ENCODE data around the gene HDAC4.

HDAC4 gene

DNA sequence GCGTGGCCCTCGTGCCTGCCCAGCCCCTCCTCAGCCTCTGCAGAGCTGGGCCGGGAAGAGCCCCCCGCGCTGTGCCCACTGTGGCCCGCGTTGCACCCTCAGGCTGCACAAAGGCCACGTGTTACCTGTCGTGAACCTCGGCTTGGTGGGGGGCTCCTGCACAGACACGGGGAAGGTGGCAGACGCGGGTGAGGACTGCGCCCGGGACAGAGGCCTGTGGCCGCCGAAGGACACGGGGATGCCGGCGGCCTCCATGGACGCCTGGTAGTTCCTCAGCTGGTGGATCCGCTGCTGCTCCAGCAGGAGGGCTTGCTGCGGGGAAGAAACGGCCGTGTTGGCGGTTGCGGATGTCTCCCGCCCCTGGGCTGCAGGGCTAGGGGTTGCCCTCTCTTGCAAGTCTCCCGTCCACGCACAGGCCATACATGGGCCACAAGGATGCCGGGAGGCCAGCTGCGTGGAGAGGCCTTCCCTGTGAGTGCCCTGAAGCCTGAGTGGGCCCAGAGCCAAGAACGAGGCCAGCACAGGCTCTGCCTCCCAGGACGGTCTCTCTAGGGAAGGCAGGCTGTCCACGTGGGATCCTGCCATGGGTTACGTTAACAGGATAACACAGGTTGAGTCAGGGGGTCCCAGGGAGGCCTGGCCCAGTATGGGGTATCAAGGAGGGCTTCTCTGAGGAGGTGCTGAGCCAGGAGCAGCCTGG lies 289.3 kb downstream of the HDAC4 start:
- WGBS, 2 experiments: 95 to 96% methylated on average over 36 of the region's 36 CpGs
- peaks cover 2% of the 10 kb centered on the region for H3K36me3 ChIP-seq (ENCODE audit: control insufficient read depth, insufficient read depth, low read length)
- H3K4me3 ChIP-seq (ENCODE audit: insufficient read depth, low read depth, low read length): no peak overlapping the region
- H3K27ac ChIP-seq (ENCODE audit: insufficient read depth, low read depth, low read length, poor library complexity, severe bottlenecking): no peak overlapping the region
- H3K4me1 ChIP-seq (ENCODE audit: control insufficient read depth, insufficient read depth, low read length): no peaks in the 10 kb centered on the region
- no peaks in the 10 kb centered on the region for H3K9me3 ChIP-seq (ENCODE audit: control insufficient read depth, low read length)
- H3K27me3 ChIP-seq (ENCODE audit: control insufficient read depth, insufficient read depth, low read length, poor library complexity, severe bottlenecking): no peaks in the 10 kb centered on the region

DNA sequence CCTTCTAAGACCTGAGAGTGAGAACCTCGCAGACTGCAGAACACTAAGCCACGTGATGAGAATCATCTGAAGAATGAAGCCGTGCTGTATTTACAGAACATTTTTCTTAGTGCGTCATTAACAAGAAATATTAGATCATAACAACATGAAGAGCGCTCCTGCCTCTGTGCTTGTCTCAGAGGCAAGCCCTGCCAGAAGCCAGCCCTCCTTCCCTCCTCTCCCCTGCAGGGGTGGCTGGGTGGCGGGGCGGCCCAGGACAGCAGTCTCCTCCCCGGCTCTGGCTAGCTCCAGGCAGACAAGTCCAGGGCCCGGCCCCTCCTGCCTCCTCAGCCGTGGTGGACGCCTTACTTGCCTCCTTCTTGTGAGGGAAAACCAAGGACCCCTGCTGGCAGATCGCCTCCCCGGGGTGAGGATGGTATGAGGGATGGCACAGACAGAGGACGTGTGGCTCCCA lies 290.2 kb downstream of the HDAC4 start:
- Histone ChIP-seq H3K36me3 (ENCODE audit: control insufficient read depth, insufficient read depth, low read length) (peaks cover 4% of the 10 kb centered on the region), H3K4me1 (ENCODE audit: control insufficient read depth, insufficient read depth, low read length) (no peaks in the 10 kb centered on the region), H3K27ac (ENCODE audit: insufficient read depth, low read depth, low read length, poor library complexity, severe bottlenecking) (no peak overlapping the region), H3K27me3 (ENCODE audit: control insufficient read depth, insufficient read depth, low read length, poor library complexity, severe bottlenecking) (no peaks in the 10 kb centered on the region), H3K9me3 (ENCODE audit: control insufficient read depth, low read length) (no peaks in the 10 kb centered on the region), H3K4me3 (ENCODE audit: insufficient read depth, low read depth, low read length) (no peak overlapping the region)
- 81 to 83% methylated on average over 14 of the region's 14 CpGs for WGBS, 2 experiments

DNA sequence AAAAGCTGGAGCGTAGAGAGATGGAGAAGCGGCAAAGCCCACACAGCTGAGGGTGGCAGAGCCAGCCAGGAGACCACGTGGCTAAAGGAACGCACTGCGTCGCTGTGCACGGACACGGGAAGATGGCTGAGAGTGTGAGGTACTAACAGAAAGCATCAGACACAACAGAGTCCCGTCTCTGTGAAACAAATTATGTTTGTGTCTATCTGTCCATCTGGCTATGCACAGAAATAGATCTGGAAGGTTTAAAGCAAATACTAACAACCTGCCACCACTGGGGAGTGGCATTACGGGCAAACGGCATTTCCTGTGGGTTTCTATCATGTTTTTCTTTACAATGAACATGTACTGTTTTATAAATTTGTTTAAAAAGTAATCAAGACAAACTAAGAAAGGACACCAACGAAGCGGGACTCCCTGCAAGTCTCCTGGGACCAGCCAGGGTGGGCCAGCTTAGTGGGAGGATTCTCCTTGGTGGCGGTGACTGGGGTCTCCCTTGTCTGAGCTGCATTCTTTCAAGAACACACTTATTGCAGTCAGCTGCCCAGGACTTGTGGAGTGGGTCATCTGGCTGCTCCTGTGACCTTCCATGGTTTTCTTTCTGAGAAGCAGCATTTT lies 290.8 kb downstream of the HDAC4 start:
- WGBS, 2 experiments: 96% methylated on average over 13 to 14 of the region's 14 CpGs
- Histone ChIP-seq H3K9me3 (ENCODE audit: control insufficient read depth, low read length) (no peaks in the 10 kb centered on the region), H3K27ac (ENCODE audit: insufficient read depth, low read depth, low read length, poor library complexity, severe bottlenecking) (no peak overlapping the region), H3K36me3 (ENCODE audit: control insufficient read depth, insufficient read depth, low read length) (peaks cover 10% of the 10 kb centered on the region), H3K4me1 (ENCODE audit: control insufficient read depth, insufficient read depth, low read length) (no peaks in the 10 kb centered on the region), H3K4me3 (ENCODE audit: insufficient read depth, low read depth, low read length) (no peak overlapping the region), H3K27me3 (ENCODE audit: control insufficient read depth, insufficient read depth, low read length, poor library complexity, severe bottlenecking) (no peaks in the 10 kb centered on the region)

DNA sequence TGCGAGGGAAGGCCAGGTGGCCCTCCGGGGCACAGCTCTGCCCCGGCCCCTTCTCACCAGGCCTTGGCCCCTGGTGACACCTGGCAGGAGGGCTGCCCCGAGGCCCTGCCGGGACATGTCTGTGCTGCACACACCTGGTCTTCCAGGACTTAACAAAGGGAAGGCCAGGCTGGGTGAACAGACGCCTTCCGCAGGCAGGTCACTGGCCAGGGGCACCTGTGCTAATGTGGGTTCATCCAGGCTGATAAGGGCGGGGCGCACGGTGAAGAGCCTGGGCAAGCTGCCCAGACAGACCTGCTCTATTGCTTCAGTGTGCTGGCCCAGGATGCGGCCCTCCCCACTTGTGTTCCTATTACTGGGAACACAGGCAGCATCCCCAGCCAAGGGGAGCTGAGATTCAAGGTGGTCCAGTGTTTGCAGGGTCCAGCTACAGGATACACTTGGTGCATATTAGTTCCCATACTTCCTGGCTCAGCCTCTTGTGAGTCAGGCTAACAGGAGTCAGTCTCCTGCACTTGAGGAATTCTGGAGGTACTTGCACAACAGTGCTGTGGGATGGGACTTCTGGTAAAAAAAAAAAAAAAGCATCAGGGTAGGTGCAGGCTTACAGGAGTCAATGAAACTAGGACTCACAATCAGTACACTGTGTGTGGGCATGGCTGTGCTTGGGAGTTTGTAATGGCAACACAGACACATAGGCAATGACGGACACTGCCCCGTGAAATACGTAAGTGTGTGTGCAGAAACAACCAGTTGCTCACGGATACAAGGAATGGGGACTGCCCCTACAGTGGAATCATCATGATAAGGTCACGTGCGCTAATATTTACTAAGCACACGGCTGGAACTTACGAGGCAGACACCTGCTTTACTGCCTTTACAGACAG lies 291.5 kb downstream of the HDAC4 start:
- H3K27me3 ChIP-seq (ENCODE audit: control insufficient read depth, insufficient read depth, low read length, poor library complexity, severe bottlenecking): no peaks in the 10 kb centered on the region
- H3K27ac ChIP-seq (ENCODE audit: insufficient read depth, low read depth, low read length, poor library complexity, severe bottlenecking): no peak overlapping the region
- no peaks in the 10 kb centered on the region for H3K4me1 ChIP-seq (ENCODE audit: control insufficient read depth, insufficient read depth, low read length)
- WGBS, 2 experiments: 93% methylated on average over 19 of the region's 19 CpGs
- no peak overlapping the region for H3K4me3 ChIP-seq (ENCODE audit: insufficient read depth, low read depth, low read length)
- H3K36me3 ChIP-seq (ENCODE audit: control insufficient read depth, insufficient read depth, low read length): peaks cover 11% of the 10 kb centered on the region
- H3K9me3 ChIP-seq (ENCODE audit: control insufficient read depth, low read length): no peaks in the 10 kb centered on the region

DNA sequence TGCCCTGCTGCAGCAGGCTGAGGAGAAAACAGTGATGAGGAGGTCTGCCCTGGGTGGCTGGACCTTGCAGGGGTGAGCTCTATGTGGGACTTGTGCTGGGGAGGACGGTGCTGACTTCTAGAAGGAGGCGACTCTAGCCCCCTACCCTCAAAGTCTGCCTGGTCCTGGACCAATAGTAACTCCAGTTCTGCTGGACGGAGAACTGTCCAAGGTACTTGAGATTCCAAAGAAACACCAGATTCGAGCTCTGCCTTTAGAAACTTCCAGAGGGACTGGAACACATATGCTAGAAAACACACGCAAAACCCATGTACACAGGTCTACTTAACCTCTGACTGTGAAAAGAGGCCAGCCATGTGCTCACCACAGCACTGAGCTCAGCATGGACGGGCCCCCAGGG lies 292.4 kb downstream of the HDAC4 start:
- no peaks in the 10 kb centered on the region for H3K27me3 ChIP-seq (ENCODE audit: control insufficient read depth, insufficient read depth, low read length, poor library complexity, severe bottlenecking)
- H3K27ac ChIP-seq (ENCODE audit: insufficient read depth, low read depth, low read length, poor library complexity, severe bottlenecking): no peak overlapping the region
- no peak overlapping the region for H3K4me3 ChIP-seq (ENCODE audit: insufficient read depth, low read depth, low read length)
- no peaks in the 10 kb centered on the region for H3K4me1 ChIP-seq (ENCODE audit: control insufficient read depth, insufficient read depth, low read length)
- WGBS, 2 experiments: 78% methylated on average over 6 of the region's 6 CpGs
- H3K36me3 ChIP-seq (ENCODE audit: control insufficient read depth, insufficient read depth, low read length): peaks cover 11% of the 10 kb centered on the region
- no peaks in the 10 kb centered on the region for H3K9me3 ChIP-seq (ENCODE audit: control insufficient read depth, low read length)

DNA sequence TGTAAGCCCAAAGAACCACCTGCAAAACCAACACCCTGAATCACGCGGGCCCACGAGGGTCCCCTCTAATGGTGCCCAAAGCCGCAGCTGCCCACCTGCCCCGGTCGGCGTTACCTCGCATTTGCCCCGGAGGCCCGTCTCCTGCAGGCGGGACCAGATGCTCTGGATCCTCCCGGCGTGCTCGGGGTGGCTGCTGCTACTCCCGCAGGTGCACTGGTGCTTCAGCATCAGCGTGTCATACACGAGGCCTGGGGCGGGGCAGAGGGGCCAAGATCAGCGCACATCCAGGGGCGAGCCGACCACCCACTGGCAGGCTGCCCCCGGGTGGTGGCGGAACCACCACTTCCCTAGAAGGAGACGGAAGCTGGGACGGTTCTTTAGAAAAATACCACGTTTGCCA lies 292.9 kb downstream of the HDAC4 start:
- H3K27ac ChIP-seq (ENCODE audit: insufficient read depth, low read depth, low read length, poor library complexity, severe bottlenecking): no peak overlapping the region
- WGBS, 2 experiments: 95% methylated on average over 26 of the region's 26 CpGs
- no peaks in the 10 kb centered on the region for H3K27me3 ChIP-seq (ENCODE audit: control insufficient read depth, insufficient read depth, low read length, poor library complexity, severe bottlenecking)
- H3K36me3 ChIP-seq (ENCODE audit: control insufficient read depth, insufficient read depth, low read length): peaks cover 11% of the 10 kb centered on the region
- H3K9me3 ChIP-seq (ENCODE audit: control insufficient read depth, low read length): no peaks in the 10 kb centered on the region
- no peak overlapping the region for H3K4me3 ChIP-seq (ENCODE audit: insufficient read depth, low read depth, low read length)
- H3K4me1 ChIP-seq (ENCODE audit: control insufficient read depth, insufficient read depth, low read length): no peaks in the 10 kb centered on the region

DNA sequence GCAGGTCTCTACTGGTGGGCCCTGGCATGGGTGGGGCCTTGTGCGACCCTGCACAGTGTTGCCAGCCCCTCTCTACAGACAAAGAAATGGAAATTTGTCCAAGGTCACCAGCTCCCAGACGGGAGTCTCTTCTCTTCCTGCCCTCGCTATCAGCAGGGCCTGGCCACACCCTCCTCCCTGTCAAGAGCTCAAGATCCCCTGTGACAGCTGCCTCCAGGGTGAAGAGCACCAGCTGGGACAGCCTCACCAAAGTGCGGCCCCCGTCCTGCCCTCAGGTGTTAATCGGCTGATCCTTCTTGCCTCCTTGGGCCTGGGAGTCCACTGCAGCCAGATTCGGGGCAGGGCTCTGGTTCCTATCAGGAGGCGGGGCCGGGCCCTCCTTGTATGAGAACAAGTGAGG lies 293.9 kb downstream of the HDAC4 start:
- 94 to 95% methylated on average over 9 of the region's 9 CpGs for WGBS, 2 experiments
- H3K27me3 ChIP-seq (ENCODE audit: control insufficient read depth, insufficient read depth, low read length, poor library complexity, severe bottlenecking): no peaks in the 10 kb centered on the region
- H3K4me3 ChIP-seq (ENCODE audit: insufficient read depth, low read depth, low read length): no peak overlapping the region
- peaks cover 11% of the 10 kb centered on the region for H3K36me3 ChIP-seq (ENCODE audit: control insufficient read depth, insufficient read depth, low read length)
- no peaks in the 10 kb centered on the region for H3K9me3 ChIP-seq (ENCODE audit: control insufficient read depth, low read length)
- H3K27ac ChIP-seq (ENCODE audit: insufficient read depth, low read depth, low read length, poor library complexity, severe bottlenecking): no peak overlapping the region
- H3K4me1 ChIP-seq (ENCODE audit: control insufficient read depth, insufficient read depth, low read length): no peaks in the 10 kb centered on the region

DNA sequence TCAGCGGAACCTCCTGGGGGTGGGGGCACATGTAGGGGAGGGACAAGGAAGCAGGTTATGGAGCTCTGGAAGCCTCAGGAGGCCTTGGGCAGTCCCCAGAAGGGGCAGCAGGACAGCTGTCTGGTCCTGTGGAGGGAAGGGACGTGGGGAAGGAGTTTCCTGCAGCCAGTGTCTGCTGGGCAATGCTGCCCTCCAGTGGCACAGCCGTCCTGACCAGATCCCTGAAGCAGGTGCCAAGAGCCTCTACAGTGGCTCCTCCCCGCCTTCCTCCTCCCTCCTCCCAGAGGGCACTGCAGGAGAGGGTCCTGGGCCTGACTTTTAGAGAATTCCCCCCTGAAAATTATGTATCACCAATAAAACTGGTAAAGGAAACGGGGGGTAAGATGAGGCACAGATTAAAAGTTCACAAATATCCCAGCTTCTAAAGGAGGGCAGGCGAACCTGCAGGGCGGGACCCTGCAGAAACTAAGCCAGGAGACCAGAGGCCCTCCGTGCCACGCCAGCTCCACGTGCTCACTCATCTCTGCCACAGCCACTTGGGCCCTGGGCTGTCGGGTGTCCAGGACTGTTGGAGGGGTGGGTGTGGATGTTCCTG lies 294.4 kb downstream of the HDAC4 start:
- Histone ChIP-seq H3K4me3 (ENCODE audit: insufficient read depth, low read depth, low read length) (no peak overlapping the region), H3K4me1 (ENCODE audit: control insufficient read depth, insufficient read depth, low read length) (no peaks in the 10 kb centered on the region), H3K9me3 (ENCODE audit: control insufficient read depth, low read length) (no peaks in the 10 kb centered on the region), H3K27ac (ENCODE audit: insufficient read depth, low read depth, low read length, poor library complexity, severe bottlenecking) (no peak overlapping the region), H3K36me3 (ENCODE audit: control insufficient read depth, insufficient read depth, low read length) (peaks cover 11% of the 10 kb centered on the region), H3K27me3 (ENCODE audit: control insufficient read depth, insufficient read depth, low read length, poor library complexity, severe bottlenecking) (no peaks in the 10 kb centered on the region)
- WGBS, 2 experiments: 72 to 77% methylated on average over 11 of the region's 11 CpGs

DNA sequence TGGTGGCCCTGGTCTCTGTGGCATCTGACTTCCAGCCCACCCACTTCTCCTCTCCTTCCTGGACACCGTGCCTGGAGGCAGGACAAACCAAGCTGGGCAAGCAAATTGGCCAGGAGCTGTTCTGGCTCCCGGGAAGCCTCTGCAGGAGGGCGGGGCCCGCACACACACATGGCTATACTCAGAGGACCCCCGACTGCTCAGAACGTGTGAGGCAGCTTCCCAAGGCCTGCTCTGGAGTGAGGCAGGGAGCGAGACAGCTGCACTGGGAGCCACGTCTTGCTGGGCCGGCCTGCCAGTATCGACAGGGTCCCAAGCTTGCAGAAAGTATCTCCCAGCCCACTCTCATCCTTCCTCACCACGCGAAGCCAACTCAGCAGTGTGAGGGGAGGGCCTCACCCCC lies 295.6 kb downstream of the HDAC4 start:
- H3K9me3 ChIP-seq (ENCODE audit: control insufficient read depth, low read length): no peaks in the 10 kb centered on the region
- 88 to 93% methylated on average over 12 of the region's 12 CpGs for WGBS, 2 experiments
- no peak overlapping the region for H3K4me3 ChIP-seq (ENCODE audit: insufficient read depth, low read depth, low read length)
- no peaks in the 10 kb centered on the region for H3K4me1 ChIP-seq (ENCODE audit: control insufficient read depth, insufficient read depth, low read length)
- no peaks in the 10 kb centered on the region for H3K27me3 ChIP-seq (ENCODE audit: control insufficient read depth, insufficient read depth, low read length, poor library complexity, severe bottlenecking)
- H3K36me3 ChIP-seq (ENCODE audit: control insufficient read depth, insufficient read depth, low read length): peaks cover 11% of the 10 kb centered on the region
- no peak overlapping the region for H3K27ac ChIP-seq (ENCODE audit: insufficient read depth, low read depth, low read length, poor library complexity, severe bottlenecking)

DNA sequence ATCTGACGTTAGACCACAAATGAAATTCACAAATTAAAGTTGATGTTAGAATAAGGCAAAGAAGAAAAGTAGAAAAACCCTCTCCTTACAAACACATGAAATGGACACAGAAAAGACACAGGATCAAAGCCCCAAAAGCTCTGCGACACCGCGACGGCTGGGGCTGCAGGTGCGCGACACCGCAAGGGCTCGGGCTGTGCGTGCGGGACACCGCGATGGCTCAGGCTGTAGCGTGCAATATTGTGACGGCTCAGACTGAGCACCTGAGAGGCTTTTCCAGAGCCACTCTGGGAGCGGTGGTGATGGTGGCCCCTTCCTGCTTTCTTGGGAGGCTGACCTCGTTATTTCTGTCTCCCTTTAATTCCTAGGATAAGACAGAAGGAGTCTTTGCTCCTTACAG lies 296.0 kb downstream of the HDAC4 start:
- H3K4me3 ChIP-seq (ENCODE audit: insufficient read depth, low read depth, low read length): no peak overlapping the region
- 97 to 98% methylated on average over 16 to 17 of the region's 17 CpGs for WGBS, 2 experiments
- peaks cover 11% of the 10 kb centered on the region for H3K36me3 ChIP-seq (ENCODE audit: control insufficient read depth, insufficient read depth, low read length)
- H3K27ac ChIP-seq (ENCODE audit: insufficient read depth, low read depth, low read length, poor library complexity, severe bottlenecking): no peak overlapping the region
- no peaks in the 10 kb centered on the region for H3K9me3 ChIP-seq (ENCODE audit: control insufficient read depth, low read length)
- no peaks in the 10 kb centered on the region for H3K4me1 ChIP-seq (ENCODE audit: control insufficient read depth, insufficient read depth, low read length)
- H3K27me3 ChIP-seq (ENCODE audit: control insufficient read depth, insufficient read depth, low read length, poor library complexity, severe bottlenecking): no peaks in the 10 kb centered on the region
